Liver (tissue), 3 donors: ENCODE data around the gene PTPRD.

Experiments used
- GABPA ChIP-seq, 2 donors: IDR thresholded peaks in 1 of 2; conservative IDR thresholded peaks in 1 of 2; 2 replicates each; pipeline ENCODE4 v1.6.1; 2016; ENCODE audit warnings: antibody characterized with exemption in 2 of 2, mild to moderate bottlenecking in 1 of 2, moderate library complexity in 1 of 2
- RAD21 ChIP-seq, 2 donors: IDR thresholded peaks; 2 replicates each; pipeline ENCODE4 v1.6.1; 2016; ENCODE audit warnings: antibody characterized with exemption in 2 of 2, mild to moderate bottlenecking in 2 of 2
- SP1 ChIP-seq: IDR thresholded peaks from 2 replicates; pipeline ENCODE4 v1.6.1; 2018; ENCODE audit warnings: antibody characterized with exemption, mild to moderate bottlenecking
- TF ChIP-seq, protein P1 (sequence below): IDR thresholded peaks from 2 replicates; pipeline ENCODE4 v1.6.1; 2016; ENCODE audit warnings: antibody characterized with exemption, mild to moderate bottlenecking
- TF ChIP-seq, protein P2 (sequence below): fragments of 150-350 bp; IDR thresholded peaks from 2 replicates; pipeline ENCODE4 v1.5.1; 2017; ENCODE audit warnings: improper control_type of control experiment, low read depth, low read length; ENCODE audit not compliant: missing input control
- TF ChIP-seq, protein P3 (sequence below): IDR thresholded peaks from 2 replicates; pipeline ENCODE4 v1.6.1; 2016; ENCODE audit warnings: antibody characterized with exemption
- donor health status: healthy.
- donor health status: healthy.

DNA sequence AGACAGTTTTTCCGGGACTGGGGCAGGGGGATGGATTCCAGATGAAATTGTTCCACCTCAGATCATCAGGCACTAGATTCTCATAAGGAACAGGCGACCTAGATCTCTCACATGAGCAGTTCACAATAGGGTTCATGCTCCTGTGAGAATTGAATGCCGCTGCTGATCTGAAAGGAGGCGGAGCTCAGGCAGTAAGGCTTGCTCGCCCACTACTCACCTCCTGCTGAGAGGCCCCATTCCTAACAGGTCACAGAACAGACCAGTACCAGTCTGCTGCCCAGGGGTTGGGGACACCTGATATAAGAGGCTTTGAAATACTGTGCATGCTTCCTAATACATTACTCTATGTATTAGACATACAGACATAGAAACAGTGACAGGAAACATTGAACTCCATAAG is 41.1 kb downstream of the PTPRD start:
- TF ChIP-seq, protein P1, sequence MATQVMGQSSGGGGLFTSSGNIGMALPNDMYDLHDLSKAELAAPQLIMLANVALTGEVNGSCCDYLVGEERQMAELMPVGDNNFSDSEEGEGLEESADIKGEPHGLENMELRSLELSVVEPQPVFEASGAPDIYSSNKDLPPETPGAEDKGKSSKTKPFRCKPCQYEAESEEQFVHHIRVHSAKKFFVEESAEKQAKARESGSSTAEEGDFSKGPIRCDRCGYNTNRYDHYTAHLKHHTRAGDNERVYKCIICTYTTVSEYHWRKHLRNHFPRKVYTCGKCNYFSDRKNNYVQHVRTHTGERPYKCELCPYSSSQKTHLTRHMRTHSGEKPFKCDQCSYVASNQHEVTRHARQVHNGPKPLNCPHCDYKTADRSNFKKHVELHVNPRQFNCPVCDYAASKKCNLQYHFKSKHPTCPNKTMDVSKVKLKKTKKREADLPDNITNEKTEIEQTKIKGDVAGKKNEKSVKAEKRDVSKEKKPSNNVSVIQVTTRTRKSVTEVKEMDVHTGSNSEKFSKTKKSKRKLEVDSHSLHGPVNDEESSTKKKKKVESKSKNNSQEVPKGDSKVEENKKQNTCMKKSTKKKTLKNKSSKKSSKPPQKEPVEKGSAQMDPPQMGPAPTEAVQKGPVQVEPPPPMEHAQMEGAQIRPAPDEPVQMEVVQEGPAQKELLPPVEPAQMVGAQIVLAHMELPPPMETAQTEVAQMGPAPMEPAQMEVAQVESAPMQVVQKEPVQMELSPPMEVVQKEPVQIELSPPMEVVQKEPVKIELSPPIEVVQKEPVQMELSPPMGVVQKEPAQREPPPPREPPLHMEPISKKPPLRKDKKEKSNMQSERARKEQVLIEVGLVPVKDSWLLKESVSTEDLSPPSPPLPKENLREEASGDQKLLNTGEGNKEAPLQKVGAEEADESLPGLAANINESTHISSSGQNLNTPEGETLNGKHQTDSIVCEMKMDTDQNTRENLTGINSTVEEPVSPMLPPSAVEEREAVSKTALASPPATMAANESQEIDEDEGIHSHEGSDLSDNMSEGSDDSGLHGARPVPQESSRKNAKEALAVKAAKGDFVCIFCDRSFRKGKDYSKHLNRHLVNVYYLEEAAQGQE, result no peak
- TF ChIP-seq, protein P2, sequence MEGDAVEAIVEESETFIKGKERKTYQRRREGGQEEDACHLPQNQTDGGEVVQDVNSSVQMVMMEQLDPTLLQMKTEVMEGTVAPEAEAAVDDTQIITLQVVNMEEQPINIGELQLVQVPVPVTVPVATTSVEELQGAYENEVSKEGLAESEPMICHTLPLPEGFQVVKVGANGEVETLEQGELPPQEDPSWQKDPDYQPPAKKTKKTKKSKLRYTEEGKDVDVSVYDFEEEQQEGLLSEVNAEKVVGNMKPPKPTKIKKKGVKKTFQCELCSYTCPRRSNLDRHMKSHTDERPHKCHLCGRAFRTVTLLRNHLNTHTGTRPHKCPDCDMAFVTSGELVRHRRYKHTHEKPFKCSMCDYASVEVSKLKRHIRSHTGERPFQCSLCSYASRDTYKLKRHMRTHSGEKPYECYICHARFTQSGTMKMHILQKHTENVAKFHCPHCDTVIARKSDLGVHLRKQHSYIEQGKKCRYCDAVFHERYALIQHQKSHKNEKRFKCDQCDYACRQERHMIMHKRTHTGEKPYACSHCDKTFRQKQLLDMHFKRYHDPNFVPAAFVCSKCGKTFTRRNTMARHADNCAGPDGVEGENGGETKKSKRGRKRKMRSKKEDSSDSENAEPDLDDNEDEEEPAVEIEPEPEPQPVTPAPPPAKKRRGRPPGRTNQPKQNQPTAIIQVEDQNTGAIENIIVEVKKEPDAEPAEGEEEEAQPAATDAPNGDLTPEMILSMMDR, result no peak
- TF ChIP-seq GABPA (IDR thresholded peaks at IDR 0.05 in 1 of 2, conservative IDR thresholded peaks at IDR 0.05 in 1 of 2), result no peak
- TF ChIP-seq RAD21 (IDR thresholded peaks at IDR 0.05), result no peak
- TF ChIP-seq, protein P3, sequence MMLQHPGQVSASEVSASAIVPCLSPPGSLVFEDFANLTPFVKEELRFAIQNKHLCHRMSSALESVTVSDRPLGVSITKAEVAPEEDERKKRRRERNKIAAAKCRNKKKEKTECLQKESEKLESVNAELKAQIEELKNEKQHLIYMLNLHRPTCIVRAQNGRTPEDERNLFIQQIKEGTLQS, result no peak
- TF ChIP-seq SP1, result no peak
